Measurements from ENCODE around the gene RPS15.

Gene RPS15

GRCh38 chr19:1455002-1455335, 16.8 kb downstream of the RPS15 start:
- FAIRE-seq, result no peak

DNA sequence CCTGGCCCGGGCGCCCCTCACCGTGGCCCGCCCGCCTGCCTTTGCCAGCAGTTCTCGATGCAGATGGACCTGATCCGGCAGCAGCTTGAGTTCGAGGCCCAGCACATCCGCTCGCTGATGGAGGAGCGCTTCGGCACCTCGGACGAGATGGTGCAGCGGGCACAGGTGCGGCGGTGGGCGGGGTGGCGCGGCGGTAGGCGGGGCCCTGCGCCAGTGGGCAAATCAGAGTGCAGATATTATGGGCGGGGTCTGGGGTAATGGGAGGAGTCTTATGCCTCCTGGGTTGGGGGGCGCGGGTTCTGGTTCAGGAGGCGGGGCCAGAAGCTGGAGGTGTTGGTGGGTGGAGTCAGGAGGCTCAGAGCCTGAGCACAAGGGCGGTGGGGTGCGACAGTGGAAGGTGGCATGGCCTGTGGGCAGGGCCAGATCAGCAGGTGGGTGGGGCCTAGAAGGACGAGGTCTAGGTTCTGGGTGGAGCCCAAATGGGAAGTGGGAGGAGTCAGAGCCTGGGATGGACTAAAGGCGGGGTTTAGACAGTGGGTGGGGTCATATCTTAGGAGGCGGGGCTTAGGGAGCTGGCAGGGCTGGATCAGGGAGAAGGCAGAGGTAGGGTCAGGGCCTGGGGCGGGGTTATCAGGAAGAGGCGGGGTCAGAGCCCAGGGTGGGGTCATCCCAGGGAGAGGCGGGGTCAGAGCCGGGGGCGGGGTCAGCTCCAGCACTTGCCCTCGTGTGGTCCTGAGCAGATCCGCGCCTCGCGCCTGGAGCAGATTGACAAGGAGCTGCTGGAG, 17.3 kb downstream of the RPS15 start:
- FAIRE-seq, result no peak

DNA sequence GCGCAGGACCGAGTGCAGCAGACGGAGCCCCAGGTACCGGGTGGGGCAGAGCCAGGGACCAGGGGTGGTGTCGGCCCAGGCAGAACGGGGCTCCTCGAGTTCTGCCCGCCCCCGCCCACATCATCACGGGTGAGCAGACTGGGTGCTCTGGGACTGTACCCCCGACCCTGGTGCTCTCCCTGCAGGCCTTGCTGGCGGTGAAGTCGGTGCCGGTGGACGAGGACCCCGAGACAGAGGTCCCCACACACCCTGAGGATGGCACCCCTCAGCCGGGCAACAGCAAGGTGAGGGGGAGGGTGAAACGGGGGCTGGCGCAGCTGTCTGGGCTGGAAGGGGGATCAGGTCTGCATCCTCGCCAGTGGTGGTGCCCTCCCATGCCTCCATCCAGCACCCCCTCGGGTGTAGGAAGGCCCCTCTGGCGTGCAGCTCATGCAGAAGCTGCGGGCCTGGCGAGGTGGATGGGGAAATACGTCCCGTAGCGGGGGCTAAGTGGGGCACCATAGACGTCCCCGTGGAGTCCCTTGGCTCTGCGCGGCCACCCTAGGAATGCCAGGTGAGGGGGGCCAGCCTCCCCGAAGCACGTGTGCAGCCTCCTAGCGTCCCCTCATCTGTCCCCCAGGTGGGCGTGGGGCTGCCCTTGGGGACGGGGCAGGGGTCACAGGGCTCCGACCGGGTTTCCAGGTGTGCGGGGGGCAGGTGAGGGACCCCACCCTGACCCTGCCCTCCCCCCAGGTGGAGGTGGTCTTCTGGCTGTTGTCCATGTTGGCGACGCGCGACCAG, 18.1 kb downstream of the RPS15 start:
- no peak for FAIRE-seq

DNA sequence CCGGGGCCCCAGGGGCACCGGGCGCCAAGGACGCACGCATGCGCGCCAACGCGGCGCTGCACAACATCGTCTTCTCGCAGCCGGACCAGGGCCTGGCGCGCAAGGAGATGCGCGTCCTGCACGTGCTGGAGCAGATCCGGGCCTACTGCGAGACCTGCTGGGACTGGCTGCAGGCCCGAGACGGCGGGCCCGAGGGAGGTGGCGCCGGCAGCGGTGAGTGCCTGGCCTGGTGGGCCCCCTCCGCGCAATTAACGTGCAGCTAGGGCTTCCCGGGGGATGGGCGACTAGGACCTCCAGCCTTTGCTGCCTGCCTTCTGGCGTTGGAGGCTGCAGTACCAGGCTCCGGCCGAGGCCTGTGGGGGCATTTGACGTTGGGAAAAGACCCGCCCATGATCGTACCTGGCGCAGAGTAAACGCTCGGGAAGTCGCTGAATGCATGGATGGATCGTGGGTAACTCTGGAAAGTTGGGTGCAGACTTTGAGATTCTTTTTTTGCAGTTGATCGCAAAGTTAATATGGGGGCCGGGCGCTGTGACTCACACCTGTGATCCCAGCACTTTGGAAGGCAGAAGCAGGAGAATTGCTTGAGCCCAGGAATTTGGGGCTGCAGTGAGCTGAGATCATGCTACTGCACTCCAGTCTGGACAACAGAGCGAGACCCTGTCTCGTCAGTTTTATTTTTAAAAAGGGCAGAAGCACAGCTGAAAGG, 19.0 kb downstream of the RPS15 start:
- no peak for FAIRE-seq

- no peak for FAIRE-seq
These were observed 19.7 kb downstream of the RPS15 start for GRCh38 chr19:1457892-1458291.

DNA sequence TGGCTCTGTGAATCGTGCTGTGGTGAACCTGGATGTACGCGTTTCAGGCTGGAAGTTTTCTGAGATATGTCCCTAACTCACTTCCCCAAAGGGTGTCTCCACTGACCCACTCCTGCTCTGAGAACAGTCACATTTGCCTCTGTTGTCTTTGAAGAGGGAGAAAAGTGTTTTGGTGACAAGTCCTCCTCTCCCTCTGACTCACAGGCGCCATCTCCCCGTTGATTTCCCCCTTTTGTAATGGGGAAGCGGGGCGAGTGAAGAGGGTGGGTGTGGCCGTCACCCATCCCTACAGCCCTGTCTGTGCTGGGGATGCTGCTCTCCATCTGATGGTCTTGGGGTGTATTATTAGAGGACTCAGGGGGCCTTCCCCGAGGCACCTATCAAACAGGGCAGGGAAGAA, 21.3 kb downstream of the RPS15 start:
- FAIRE-seq, result no peak

DNA sequence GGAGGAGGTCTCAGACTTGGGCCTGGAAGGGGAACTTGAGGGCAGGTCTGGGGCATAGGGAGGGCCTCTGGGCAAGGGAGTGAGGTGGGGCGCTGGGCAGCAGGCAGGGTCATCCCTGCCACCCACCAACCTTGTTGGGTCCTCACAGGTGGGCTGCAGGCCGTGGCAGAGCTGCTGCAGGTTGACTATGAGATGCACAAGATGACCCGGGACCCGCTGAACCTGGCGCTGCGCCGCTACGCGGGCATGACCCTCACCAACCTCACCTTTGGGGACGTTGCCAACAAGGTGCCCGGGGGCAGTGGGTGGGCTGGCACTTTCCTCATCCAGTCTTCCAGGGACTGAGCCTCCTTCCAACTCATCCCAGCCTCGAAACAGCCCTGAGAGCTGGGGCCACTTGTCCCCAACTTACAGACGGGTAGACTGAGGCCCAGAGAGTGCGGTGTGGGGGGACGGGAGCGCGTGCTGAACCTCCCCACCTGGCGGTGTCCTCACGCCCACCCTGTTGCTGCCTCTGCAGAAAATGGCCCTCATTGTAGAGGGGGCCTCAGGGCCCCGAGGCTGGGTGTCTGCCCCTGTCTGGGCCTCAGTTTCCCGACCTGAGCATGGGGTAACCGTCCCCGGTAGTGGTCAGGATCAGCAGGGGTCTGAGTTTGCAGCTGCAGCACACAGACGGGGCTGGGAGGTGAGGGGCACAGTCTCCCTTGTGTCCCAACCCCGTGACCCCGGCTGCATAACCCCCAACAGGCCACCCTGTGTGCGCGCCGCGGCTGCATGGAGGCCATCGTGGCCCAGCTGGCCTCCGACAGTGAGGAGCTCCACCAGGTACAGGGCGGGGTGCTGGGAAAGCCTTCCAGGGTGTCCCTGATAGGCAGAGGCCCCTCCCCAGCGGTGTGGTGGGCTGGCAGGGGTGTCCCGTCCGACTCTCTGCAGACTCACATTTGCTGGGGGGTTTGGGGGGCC, 22.1 kb downstream of the RPS15 start:
- FAIRE-seq, result no peak

- no peak for FAIRE-seq
These were observed 23.7 kb downstream of the RPS15 start for GRCh38 chr19:1461862-1462261.

DNA sequence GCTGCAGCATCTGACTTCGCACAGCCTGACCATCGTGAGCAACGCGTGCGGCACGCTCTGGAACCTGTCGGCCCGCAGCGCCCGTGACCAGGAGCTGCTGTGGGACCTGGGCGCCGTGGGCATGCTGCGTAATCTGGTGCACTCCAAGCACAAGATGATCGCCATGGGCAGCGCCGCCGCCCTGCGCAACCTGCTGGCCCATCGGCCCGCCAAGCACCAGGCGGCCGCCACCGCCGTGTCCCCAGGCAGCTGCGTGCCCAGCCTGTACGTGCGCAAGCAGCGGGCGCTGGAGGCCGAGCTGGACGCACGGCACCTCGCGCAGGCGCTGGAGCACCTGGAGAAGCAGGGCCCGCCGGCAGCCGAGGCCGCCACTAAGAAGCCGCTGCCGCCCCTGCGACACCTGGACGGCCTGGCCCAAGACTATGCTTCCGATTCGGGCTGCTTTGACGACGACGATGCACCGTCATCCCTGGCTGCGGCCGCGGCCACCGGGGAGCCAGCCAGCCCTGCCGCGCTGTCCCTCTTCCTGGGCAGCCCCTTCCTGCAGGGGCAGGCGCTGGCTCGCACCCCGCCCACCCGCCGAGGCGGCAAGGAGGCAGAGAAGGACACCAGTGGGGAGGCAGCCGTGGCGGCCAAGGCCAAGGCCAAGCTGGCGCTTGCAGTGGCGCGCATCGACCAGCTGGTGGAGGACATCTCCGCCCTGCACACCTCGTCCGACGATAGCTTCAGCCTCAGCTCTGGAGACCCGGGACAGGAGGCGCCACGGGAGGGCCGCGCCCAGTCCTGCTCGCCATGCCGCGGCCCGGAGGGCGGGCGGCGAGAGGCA, 27.2 kb downstream of the RPS15 start:
- no peak for FAIRE-seq

GRCh38 chr19:1466018-1466460, 27.8 kb downstream of the RPS15 start:
- no peak for FAIRE-seq

GRCh38 chr19:1466461-1467214, 28.4 kb downstream of the RPS15 start:
- no peak for FAIRE-seq

GRCh38 chr19:1467215-1467489, 29.0 kb downstream of the RPS15 start:
- FAIRE-seq, result no peak

DNA sequence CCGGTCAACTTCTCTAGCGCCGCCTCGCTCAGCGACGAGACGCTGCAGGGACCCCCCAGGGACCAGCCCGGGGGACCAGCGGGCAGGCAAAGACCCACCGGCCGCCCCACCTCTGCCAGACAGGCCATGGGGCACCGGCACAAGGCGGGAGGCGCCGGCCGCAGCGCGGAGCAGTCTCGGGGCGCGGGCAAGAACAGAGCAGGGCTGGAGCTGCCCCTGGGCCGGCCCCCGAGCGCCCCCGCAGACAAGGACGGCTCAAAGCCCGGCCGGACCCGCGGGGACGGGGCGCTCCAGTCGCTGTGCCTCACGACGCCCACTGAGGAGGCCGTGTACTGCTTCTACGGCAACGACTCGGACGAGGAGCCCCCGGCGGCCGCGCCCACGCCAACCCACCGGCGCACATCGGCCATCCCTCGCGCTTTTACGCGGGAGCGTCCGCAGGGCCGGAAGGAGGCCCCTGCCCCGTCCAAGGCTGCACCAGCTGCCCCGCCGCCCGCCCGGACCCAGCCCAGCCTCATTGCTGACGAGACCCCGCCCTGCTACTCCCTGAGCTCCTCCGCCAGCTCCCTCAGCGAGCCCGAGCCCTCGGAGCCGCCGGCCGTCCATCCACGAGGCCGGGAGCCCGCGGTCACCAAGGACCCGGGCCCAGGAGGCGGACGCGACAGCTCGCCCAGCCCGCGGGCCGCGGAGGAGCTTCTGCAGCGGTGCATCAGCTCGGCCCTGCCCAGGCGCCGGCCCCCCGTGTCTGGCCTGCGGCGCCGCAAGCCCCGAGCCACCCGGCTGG, 29.5 kb downstream of the RPS15 start:
- no peak for FAIRE-seq

- FAIRE-seq, result no peak
These were observed 30.2 kb downstream of the RPS15 start for GRCh38 chr19:1468274-1468820.

- no peak for FAIRE-seq
These were observed 30.6 kb downstream of the RPS15 start for GRCh38 chr19:1468821-1469254.

- no peak for FAIRE-seq
These were observed 31.3 kb downstream of the RPS15 start for GRCh38 chr19:1469255-1470054.

DNA sequence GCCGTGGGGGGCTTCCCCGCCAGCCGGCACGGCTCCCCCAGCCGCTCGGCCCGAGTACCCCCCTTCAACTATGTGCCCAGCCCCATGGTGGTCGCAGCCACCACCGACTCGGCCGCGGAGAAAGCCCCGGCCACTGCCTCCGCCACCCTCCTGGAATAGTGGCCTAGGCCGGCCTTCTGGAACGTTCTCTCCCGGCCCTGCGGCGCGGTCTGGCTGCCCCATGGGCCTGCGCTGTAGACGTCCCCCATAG, 31.8 kb downstream of the RPS15 start:
- no peak for FAIRE-seq

DNA sequence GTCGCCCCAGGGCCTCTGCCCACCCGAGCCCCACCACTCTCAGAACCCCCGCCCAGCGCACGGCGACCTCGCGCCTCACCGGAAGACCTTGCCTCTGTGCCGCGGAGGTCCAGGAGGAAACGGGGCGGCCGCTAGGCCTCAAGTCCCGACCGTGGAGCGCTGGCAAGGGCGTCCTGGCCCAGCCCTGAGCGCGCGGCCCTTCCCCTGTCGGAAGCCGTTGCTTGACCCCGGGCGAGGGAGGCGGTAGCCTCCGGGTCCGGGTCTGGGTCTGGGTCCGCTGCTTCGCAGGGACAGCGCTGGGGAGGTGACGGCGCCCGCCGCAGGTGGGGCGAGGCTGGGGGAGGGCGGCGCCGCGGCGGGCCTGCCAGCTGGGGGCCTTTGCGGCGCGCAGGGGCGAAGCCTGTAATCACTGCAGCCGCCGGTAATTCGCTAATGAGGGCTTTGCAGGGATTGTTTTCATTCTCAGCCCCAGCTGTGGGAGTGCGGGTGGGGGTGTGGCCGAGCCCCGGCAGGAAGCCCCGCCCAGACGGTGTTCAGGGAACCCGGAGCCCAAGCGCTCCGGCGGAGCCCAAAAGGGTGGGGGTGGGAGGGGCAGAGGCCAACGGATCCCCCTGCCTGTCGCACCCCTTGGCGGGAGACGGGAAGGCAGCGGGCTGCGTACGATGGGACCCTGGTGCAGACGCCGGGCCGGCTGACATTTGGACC, 32.3 kb downstream of the RPS15 start:
- FAIRE-seq, result no peak

Measured in islet of Langerhans (tissue), 1 donor.